HG02642 (cell line): Measurements from ENCODE around the gene USP49.
A peak's percentile ranks its signal among the peaks of the same experiment; 100 is the strongest.

Experiments used
- ATAC-seq: cut with Tn5 transposase; IDR thresholded peaks from one replicate; pipeline ENCODE4 v1.9.1; 2021; ENCODE audit warnings: mild to moderate bottlenecking; ENCODE audit not compliant: unreplicated experiment, poor library complexity

USP49 gene

GRCh38 chr6:41931792-41932191 is 36.6 kb upstream of the USP49 start:
- ATAC-seq: no peak

GRCh38 chr6:41929924-41930323 is 34.7 kb upstream of the USP49 start:
- no peak for ATAC-seq

DNA sequence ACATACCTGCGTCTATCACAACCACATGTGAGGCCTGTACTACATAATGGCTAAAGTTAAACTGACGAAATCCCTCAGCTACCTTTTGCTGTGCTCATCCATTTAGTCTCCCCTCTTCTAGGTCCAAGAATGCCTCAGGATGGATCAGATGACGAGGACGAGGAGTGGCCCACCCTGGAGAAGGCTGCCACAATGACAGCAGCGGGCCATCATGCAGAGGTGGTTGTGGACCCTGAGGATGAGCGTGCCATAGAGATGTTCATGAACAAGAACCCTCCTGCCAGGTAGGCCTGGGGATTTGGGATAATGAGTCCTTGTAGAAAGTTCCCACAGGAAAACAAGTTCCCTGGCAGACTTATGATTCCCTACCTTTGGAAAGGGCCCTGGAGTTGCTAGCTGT is 32.1 kb upstream of the USP49 start:
- ATAC-seq: no peak

GRCh38 chr6:41922154-41922553 is 27.0 kb upstream of the USP49 start:
- no peak for ATAC-seq

DNA sequence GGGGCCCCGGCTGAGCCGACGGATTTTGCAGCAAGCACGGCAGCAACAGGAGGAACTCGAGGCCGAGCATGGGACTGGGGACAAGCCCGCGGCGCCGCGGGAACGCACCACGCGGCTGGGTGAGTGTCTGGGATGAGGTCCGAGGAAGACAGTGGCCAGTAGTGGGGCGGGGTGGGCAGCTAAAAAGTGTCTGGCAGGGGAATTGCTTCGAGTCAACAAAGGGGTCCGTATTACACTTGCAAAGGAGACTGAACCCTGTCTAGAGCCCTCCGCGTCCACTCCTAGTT is 26.5 kb upstream of the USP49 start:
- peak; percentile 24 for ATAC-seq

DNA sequence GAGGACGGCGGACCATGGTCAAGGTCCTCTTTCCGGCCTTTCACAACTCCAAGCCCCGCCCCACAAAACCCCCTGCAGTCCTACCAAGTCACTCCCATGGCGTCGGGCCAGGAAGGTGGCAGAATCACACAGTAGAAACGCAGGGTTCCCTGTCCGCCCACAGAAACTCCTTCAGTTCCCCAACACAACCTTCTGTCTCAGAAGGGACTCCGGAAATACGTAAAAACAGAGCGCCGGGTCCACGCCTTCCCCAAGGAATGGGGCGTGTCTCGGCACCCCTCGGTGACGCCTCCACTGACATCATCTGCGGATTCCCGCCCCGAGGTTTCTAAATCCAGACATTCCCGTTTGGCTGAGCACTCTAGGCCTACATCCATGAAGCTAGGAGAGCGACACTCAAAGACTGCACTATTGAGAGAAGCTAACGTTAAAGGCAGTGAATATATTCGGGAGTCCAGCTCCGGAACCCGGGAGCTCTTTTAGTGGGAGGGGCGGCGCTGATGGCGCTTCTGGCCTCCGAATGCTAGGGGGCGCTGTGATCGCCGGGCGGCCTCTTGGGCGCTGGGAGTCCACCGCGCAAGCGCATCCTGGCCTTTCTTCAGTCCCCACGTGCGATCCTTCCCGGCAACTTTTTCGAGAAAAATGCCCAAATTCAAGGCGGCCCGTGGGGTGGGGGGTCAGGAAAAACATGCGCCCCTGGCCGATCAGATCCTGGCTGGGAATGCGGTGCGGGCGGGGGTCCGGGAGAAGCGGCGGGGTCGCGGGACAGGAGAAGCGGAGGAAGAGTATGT is 25.9 kb upstream of the USP49 start, which contains the start of the genes BYSL and MED20:
Gene BYSL, plus strand, starts transcription at position 579 of the 791 bp plus-strand sequence. Its CDS starts 64 bp downstream, at position 643.
Gene MED20, minus strand, starts transcription at position 219 of the 791 bp plus-strand sequence. Its CDS starts 121 bp downstream, at position 98.
- peak; percentile 92 for ATAC-seq

- no peak for ATAC-seq
These were observed 22.4 kb upstream of the USP49 start for GRCh38 chr6:41917528-41917927.

- no peak for ATAC-seq
These were observed 19.8 kb upstream of the USP49 start for GRCh38 chr6:41914869-41915530.

DNA sequence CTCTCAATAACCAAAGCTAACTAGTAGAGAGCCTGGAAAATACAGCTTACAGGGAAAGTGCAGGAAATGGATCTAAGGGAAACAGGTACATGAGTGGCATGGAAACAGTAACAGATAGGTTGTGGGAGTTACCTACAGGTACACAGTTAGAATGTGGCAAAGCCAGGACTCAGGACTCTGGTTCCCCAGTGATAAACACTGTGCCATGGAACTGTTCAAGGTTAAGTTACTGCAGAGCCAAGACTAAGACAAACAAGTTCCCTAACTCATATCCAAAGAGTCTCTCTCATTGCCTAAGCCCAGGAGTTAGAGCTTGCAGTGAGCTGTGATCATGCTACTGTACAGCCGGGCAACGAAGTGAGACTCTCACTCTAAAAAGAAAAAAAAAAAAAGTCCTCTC is 19.2 kb upstream of the USP49 start:
- ATAC-seq: no peak

- no peak for ATAC-seq
These were observed 14.6 kb upstream of the USP49 start for GRCh38 chr6:41909727-41910126.

DNA sequence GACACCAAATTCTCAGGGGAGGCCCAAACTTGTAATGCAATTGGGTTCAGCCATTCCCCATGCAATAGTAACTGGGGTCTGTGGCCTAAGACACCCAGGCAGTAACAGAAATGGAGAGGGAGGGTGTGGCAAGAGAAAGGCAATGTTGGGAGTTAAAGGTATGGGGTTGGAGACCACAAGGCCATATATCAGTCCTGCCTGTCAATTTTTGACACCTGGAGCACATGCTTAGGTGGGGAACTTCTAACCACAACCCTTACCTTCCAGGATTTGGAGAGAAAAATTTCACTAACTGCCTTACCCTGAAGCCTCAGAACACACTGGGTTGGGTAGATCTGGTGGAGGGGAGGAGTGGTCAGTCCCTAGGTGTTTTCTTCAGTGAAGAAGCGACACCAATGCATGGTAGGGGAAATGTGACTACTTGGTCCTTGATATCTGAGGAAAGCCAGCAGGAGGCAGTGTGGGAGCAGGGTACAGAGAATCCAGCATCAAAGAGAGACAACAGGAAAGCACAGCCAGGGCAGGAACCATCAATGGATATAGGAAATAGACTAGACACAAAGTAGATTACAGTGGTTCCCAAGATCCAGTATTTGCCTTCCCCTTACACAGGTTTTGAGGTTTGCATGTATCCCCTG is 6.8 kb upstream of the USP49 start:
- ATAC-seq: no peak

GRCh38 chr6:41900861-41901260 is 5.7 kb upstream of the USP49 start:
- ATAC-seq: no peak

DNA sequence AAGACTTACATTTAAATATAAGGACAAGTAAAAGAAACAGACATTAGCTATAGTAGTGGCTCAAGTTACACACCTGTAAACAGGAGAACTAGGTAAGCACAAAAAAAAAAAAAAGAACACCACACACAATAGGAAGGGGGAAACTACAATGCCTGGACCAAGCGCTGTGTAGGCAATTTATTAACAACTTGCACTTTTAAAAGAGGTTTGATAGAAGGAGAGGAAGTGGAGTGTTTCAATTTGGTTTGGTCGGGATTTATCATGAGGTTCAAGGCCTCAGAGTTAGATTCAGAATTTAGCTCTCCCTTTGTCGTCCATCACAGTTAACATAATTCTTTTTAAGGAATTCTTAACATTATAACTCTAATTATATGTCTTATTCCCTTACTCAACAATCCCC is 1.1 kb upstream of the USP49 start:
- no peak for ATAC-seq

DNA sequence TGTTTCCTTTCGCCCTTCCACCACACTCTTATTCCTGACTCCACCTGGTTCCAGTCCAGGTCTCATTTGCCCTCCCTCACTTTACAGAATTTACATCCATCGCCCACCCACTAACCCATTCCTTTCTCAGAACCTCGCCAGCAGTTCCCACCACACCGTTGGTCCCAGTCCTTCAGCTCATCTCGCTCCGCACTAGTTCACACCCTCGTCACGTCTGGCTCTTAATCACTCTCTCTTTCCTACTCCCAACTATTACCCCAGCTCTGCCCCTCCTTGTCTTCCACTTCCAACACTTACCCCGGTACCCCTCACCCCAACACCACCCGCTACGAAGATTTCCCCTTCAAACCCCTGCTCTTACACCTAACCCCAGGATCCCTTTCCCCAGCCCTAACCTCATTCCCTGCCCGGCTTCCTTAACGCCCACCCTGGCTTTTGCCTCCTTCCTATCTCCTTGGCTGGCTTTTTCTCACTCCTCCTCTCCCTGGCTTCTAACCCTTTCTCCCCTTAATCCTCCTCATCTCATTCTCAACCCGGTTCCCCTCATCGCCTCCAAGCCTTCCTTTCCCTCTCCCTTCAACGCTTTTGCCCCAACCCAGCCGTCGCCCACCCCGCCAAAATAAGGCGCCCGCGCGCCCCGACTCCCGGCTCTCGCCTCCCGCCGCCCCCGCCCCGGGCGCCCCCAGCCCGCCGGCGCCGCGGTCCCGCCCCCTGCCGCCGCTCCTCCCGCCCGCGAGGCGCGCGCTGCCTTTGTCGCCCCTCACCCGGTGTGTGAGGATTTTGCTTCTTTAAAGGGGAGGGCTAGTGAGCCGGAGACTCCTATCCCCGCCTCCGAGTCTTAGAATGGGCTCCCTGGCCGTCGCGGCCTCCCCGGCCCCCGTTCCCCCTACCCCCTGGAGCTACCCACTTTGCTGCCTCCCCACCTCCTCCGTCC is 542 bp downstream of the USP49 start:
- ATAC-seq: peak; percentile 25

GRCh38 chr6:41892921-41893564 is 2.1 kb downstream of the USP49 start:
- no peak for ATAC-seq

GRCh38 chr6:41887331-41887751 is 7.8 kb downstream of the USP49 start:
- no peak for ATAC-seq

- no peak for ATAC-seq
These were observed 9.2 kb downstream of the USP49 start for GRCh38 chr6:41885930-41886329.

DNA sequence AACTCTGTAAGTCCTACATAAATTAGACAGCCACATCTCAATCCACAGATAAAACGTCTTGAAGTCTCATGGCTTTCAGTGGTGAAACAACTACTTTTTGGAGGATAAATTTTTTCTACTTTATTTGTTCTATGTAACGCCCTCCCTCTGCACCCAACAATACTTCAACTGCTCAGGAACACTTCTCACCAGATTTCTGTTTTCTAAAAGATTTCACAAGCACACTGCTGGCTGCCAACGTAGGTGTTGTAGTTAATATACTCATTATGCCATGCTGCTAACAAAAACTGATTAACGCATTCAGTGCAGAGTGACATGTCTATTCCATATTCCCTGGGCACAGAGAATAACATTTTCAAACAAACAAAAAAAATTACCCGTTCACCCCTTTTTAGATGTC is 10.2 kb downstream of the USP49 start:
- ATAC-seq: no peak

DNA sequence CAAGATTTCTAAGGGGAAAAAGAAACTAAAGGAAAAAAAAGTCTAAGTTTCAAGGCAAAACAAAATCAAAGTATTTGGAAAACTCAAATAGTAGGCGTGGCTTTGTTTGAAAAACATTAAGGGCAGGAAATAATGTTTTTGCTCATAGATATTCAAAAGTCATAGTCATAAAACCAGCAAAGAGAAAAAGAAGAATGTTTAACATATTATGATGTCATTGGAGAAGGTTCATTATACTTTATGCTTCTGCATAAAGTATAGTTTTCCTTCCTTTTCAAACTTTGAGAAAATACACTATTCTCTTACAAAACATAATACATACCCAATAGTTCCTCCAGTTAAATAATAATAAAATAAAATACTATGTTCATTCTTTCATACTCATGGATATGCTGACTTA is 13.7 kb downstream of the USP49 start:
- no peak for ATAC-seq

DNA sequence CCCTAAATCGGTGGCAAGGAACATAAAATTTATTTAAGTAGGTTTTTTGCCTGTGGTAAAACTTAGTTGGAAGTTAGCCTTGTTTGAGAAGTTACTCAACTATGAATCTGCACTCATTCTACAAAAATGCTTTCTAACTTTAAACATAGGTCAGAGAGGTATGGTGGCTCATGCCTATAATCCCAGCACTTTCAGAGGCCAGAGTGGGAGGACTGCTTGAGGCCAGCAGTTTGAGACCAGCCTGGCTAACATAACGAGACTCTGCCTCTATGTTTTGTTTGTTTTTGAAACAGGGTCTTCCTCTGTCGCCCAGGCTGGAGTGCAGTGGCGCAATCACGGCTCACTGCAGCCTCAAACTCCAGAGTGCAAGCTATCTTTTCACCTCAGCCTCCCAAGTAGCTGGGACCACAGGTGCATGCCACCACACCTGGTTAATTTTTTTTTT is 16.2 kb downstream of the USP49 start:
- no peak for ATAC-seq
